K562 (cell line): Measurements from ENCODE around the gene RRBP1. TPM values are rescaled to one million over a fixed set of nuclear protein-coding genes. Genes with fewer than 3 reads are reported as not detected.

Experiments
- ATAC-seq: fragments of 200-7000 bp; cut with Tn5 transposase; 3 replicates; pipeline ENCODE4 v1.9.1; 2020; ENCODE audit warnings: moderate library complexity
- BruUV-seq: library from RNA; stranded (reverse); fragments of 400-500 nt; replicated peaks from 2 replicates; lab custom pipeline; 2021; lab: Mats Ljungman, UMichigan
- CTCF ChIA-PET: fragments of 300-600 bp; formaldehyde crosslinking; extraction: SDS; loops from one replicate; lab custom pipeline; 2021; ENCODE audit warnings: low intra/inter-chr PET ratio; lab: Yijun Ruan, JAX
- POLR2A ChIA-PET: fragments of 300-600, 350-650 bp; sonication (Branson Sonifier 250); formaldehyde crosslinking; extraction: SDS; loops from one replicate; lab custom pipeline; 2021; ENCODE audit warnings: antibody characterized with exemption, inconsistent platforms; lab: Yijun Ruan, JAX
- DNase-seq, 4 experiments: peaks; one replicate each; pipeline versions ENCODE4 v3.0.0 to v3.0.0-alpha.2; 2011 to 2018; ENCODE audit warnings: low spot score in 3 of 4, mixed read lengths in 3 of 4; ENCODE audit errors: extremely low read depth in 1 of 4
- FAIRE-seq: peaks from 2 replicates; lab custom pipeline; 2011; peaks lifted over from hg19 to GRCh38; lab: Jason Lieb, UNC
- H2AFZ ChIP-seq: 2 replicates; pipeline ENCODE4 v1.6.0; 2011; ENCODE audit warnings: low read depth, low read length, control low read depth, inconsistent platforms
- H3K27ac ChIP-seq: fragments of 200-600 bp; 3 replicates; pipeline ENCODE4 v1.8.0; 2011; ENCODE audit warnings: low read depth, mild to moderate bottlenecking, control low read depth, inconsistent platforms, low read length, moderate library complexity, mixed read lengths; ENCODE audit errors: extremely low read depth
- H3K27me3 ChIP-seq, 2 experiments: fragments of 300-600 bp in 1 of 2; 2 replicates in 1 of 2; 3 replicates in 1 of 2; pipeline versions ENCODE4 v1.6.0 to v1.8.0; 2011; ENCODE audit warnings: inconsistent platforms in 2 of 2, low read length in 2 of 2, mild to moderate bottlenecking in 1 of 2, mixed read lengths in 1 of 2, moderate library complexity in 1 of 2; ENCODE audit not compliant: control insufficient read depth in 2 of 2, insufficient read depth in 2 of 2
- H3K36me3 ChIP-seq: fragments of 300-600 bp; 3 replicates; pipeline ENCODE4 v1.8.0; 2011; ENCODE audit warnings: mild to moderate bottlenecking, low read length, inconsistent platforms; ENCODE audit not compliant: control insufficient read depth, insufficient read depth
- H3K4me1 ChIP-seq, 2 experiments: fragments of 200-600 bp in 1 of 2; replicated peaks in 1 of 2; 2 replicates in 1 of 2; 3 replicates in 1 of 2; pipeline versions ENCODE4 v1.5.1 to v1.8.0; 2011; ENCODE audit warnings: inconsistent platforms in 2 of 2, low read length in 2 of 2, mild to moderate bottlenecking in 1 of 2, mixed read lengths in 1 of 2, moderate library complexity in 1 of 2; ENCODE audit not compliant: control insufficient read depth in 2 of 2, insufficient read depth in 2 of 2
- H3K4me2 ChIP-seq: 2 replicates; pipeline ENCODE4 v1.6.1; 2011; ENCODE audit warnings: low read length, control low read depth, inconsistent platforms, mixed read lengths; ENCODE audit not compliant: insufficient read depth
- H3K4me3 ChIP-seq: fragments of 200-600 bp; sonication (generic), shearing (Covaris generic); 2 replicates; pipeline ENCODE4 v1.5.1; 2016; ENCODE audit warnings: control low read depth, inconsistent platforms
- H3K79me2 ChIP-seq: fragments of 200-600 bp; 3 replicates; pipeline ENCODE4 v1.8.0; 2011; ENCODE audit warnings: low read length, inconsistent platforms; ENCODE audit not compliant: control insufficient read depth, insufficient read depth
- H3K9ac ChIP-seq, 2 experiments: 2 replicates each; pipeline versions ENCODE4 v1.6.0 to v1.6.1; 2011; ENCODE audit warnings: low read depth in 2 of 2, low read length in 2 of 2, control low read depth in 1 of 2, inconsistent platforms in 1 of 2, mild to moderate bottlenecking in 1 of 2, mixed read lengths in 1 of 2; ENCODE audit not compliant: insufficient read depth in 1 of 2
- H3K9me1 ChIP-seq: one replicate; pipeline ENCODE4 v1.6.0; 2011; ENCODE audit warnings: inconsistent platforms, mild to moderate bottlenecking, low read length, moderate library complexity; ENCODE audit not compliant: control insufficient read depth, insufficient read depth
- H3K9me3 ChIP-seq: replicated peaks from 2 replicates; pipeline ENCODE4 v1.5.1; 2011; ENCODE audit warnings: low read depth, low read length, inconsistent platforms; ENCODE audit not compliant: control insufficient read depth, insufficient read depth
- H4K20me1 ChIP-seq: replicated peaks from 2 replicates; pipeline ENCODE4 v1.6.1; 2011; ENCODE audit warnings: low read length, inconsistent platforms, mixed read lengths; ENCODE audit not compliant: control insufficient read depth, insufficient read depth
- CBFA2T3 ChIP-seq: fragments of 450-650 bp; IDR thresholded peaks from 2 replicates; pipeline ENCODE4 v1.6.1; 2017
- NR2F6 ChIP-seq: fragments of 450-650 bp; formaldehyde crosslinking; IDR thresholded peaks from 2 replicates; pipeline ENCODE4 v1.4.0; 2020; ENCODE audit warnings: mild to moderate bottlenecking
- RCOR1 ChIP-seq, 2 experiments: IDR thresholded peaks; 2 replicates each; pipeline ENCODE4 v1.6.1; 2012; ENCODE audit warnings: low read depth in 2 of 2, low read length in 2 of 2, borderline replicate concordance in 1 of 2, improper control_type of control experiment in 1 of 2
- TFAM ChIP-seq: fragments of 250-450 bp; sonication (Bioruptor Pico); conservative IDR thresholded peaks from 2 replicates; pipeline ENCODE4 v1.5.0; 2021; ENCODE audit warnings: mild to moderate bottlenecking, moderate library complexity
- ZBTB9 ChIP-seq: fragments of 450-650 bp; formaldehyde crosslinking; IDR thresholded peaks from 2 replicates; pipeline ENCODE4 v1.4.0; 2020; ENCODE audit warnings: mild to moderate bottlenecking, moderate library complexity
- ZNF583 ChIP-seq: fragments of 250-450 bp; sonication (Bioruptor Pico); IDR thresholded peaks from 2 replicates; pipeline ENCODE4 v1.4.0; 2020
- WGBS: fragments of 100-300 bp; shearing (Covaris generic); methylation state at CpG from one replicate; pipeline ENCODE4 v1.1.6; 2016; ENCODE audit warnings: low coverage, mixed read lengths; ENCODE audit not compliant: insufficient coverage; ENCODE audit errors: missing lambda C conversion rate; 5-methylcytosine and 5-hydroxymethylcytosine counted together
- in situ Hi-C: fragments of 300-500 bp; cut with MboI; formaldehyde crosslinking; loops from 4 replicates; pipeline ENCODE4 v1.15.0; 2018; ENCODE audit warnings: inconsistent platforms, mixed read lengths
- intact Hi-C: fragments of 100-400 bp; cut with micrococcal nuclease; formaldehyde crosslinking; loops from 2 replicates; pipeline ENCODE4 v1.14.2; 2022
- polyA plus RNA-seq, 8 experiments: library from polyadenylated mRNA; depleted of rRNA in 4 of 8; stranded (reverse) in 5 of 8; unstranded in 3 of 8; fragments of >200 nt; fragmentation: Nextera tagmentation in 2 of 8; fragmentation: Illumina TruSeq in 1 of 8; extraction: Ambion mirVana in 2 of 8; extraction: Trizol in 1 of 8; gene quantifications; 2 replicates each; pipeline versions ENCODE4 v1.2.1 to v1.2.3, GENCODE V29; 2011 to 2014; ENCODE audit warnings: inconsistent platforms in 1 of 8, missing spikeins in 1 of 8
- total RNA-seq, 7 experiments: library from RNA; depleted of rRNA in 6 of 7; stranded (reverse); fragments of >200 nt in 6 of 7; fragmentation: Illumina TruSeq in 2 of 7; extraction: Trizol in 2 of 7; gene quantifications; 2 replicates each; pipeline versions ENCODE4 v1.2.1 to v1.2.3, GENCODE V29; 2011 to 2021; ENCODE audit warnings: low replicate concordance in 1 of 7

The RRBP1 gene
- total and polyA plus RNA-seq, 9 of the 15 experiments (the other 6 are each of a cell fraction or from before 2014, with no cell fraction given), result 0.84 to 32.0 (median 17.6) TPM

- intact Hi-C loops, result loop anchor here (10.0 kb wide), 2 partner anchors 206 to 306 kb away; no protein-coding TSS in a partner anchor
Observed at GRCh38 chr20:17688965-17689364, 6.9 kb upstream of the RRBP1 start.

GRCh38 chr20:17687800-17688199 lies 5.8 kb upstream of the RRBP1 start:
- DNase-seq, result no peak
- H3K4me3 ChIP-seq, result no peak overlapping the region
- H3K27me3 ChIP-seq, result peaks cover 8 to 24% of the 10 kb centered on the region in 2 experiments
- ATAC-seq, result no peak
- no TSS peak for BruUV-seq
- no peak overlapping the region for H2AFZ ChIP-seq
- in situ Hi-C loops (no loop called here), intact Hi-C loops (loop anchor here (10.0 kb wide), 2 partner anchors 207 to 307 kb away; no protein-coding TSS in a partner anchor)
- H3K79me2 ChIP-seq, result no peaks in the 10 kb centered on the region
- H3K9me1 ChIP-seq, result no peaks in the 10 kb centered on the region
- WGBS, result 0% methylated on average over 3 of the region's 3 CpGs
- H3K4me1 ChIP-seq, result peaks cover 0 to 3% of the 10 kb centered on the region in 2 experiments; a peak in 1 of 5 replicates
- H3K36me3 ChIP-seq, result no peaks in the 10 kb centered on the region
- H3K9ac ChIP-seq, result no peak overlapping the region
- no peak overlapping the region for H3K27ac ChIP-seq
- ChIA-PET POLR2A (interaction anchor here (0.6 to 0.7 kb wide), 2 partner anchors 17 to 200 kb away, joined by 3 read pairs; no protein-coding TSS in a partner anchor), CTCF (no interaction called here)
- FAIRE-seq, result no peak
- H3K9me3 ChIP-seq, result peaks cover 2% of the 10 kb centered on the region; the same call in 1 of the 2 replicates
- no peak for TF ChIP-seq ZBTB9 (CRISPR knock-in tag)
- TF ChIP-seq NR2F6, result no peak
- no peak for TF ChIP-seq CBFA2T3
- TF ChIP-seq, all 486 proteins: peak for 0
- Histone ChIP-seq H3K4me2 (no peak overlapping the region), H4K20me1 (no peaks in the 10 kb centered on the region)

More at GRCh38 chr20:17688965-17689364, 6.9 kb upstream of the RRBP1 start:
- H3K36me3 ChIP-seq, result no peaks in the 10 kb centered on the region
- no peaks in the 10 kb centered on the region for H3K79me2 ChIP-seq
- FAIRE-seq, result no peak
- H3K9me1 ChIP-seq, result no peaks in the 10 kb centered on the region
- no peaks in the 10 kb centered on the region for H4K20me1 ChIP-seq
- 0% methylated on average over 2 of the region's 2 CpGs for WGBS
- peaks cover 7 to 28% of the 10 kb centered on the region in 2 experiments; a peak in 4 of 5 replicates for H3K27me3 ChIP-seq
- ChIA-PET POLR2A (no interaction called here), CTCF (no interaction called here)
- TF ChIP-seq ZNF583 (CRISPR knock-in tag) (no peak), RCOR1 (IDR thresholded peaks at IDR 0.05; ENCODE audit: borderline replicate concordance in 1 of 2, low read depth in 2 of 2, low read length in 2 of 2) (no peak), TFAM (CRISPR knock-in tag) (no peak)
- TF ChIP-seq, all 486 proteins: peak for 0
- Histone ChIP-seq H3K9ac (no peak overlapping the region), H3K4me3 (no peak overlapping the region), H3K4me2 (no peak overlapping the region), H3K27ac (no peak overlapping the region), H3K9me3 (peaks cover 2% of the 10 kb centered on the region; the same call in 1 of the 2 replicates), H3K4me1 (no peaks in the 10 kb centered on the region; a peak in 1 of 5 replicates), H2AFZ (no peak overlapping the region)
- in situ Hi-C loops, result no loop called here
- DNase-seq (no peak), ATAC-seq (no peak)
- no TSS peak for BruUV-seq
